Retina (tissue), 1 donor: ENCODE data around the gene NT5C2.

Experiments used
- DNase-seq: peaks from one replicate; pipeline ENCODE4 v3.0.0-alpha.2; 2016

The NT5C2 gene

GRCh38 chr10:103053659-103054581 is 139.2 kb downstream of the NT5C2 start:
- peak; percentile 47 for DNase-seq

GRCh38 chr10:103049237-103049636 is 143.8 kb downstream of the NT5C2 start:
- DNase-seq: no peak

- no peak for DNase-seq
Measured at GRCh38 chr10:103047381-103047780, 145.7 kb downstream of the NT5C2 start.

- DNase-seq: no peak
Measured at GRCh38 chr10:103045961-103046360, 147.1 kb downstream of the NT5C2 start.

- no peak for DNase-seq
Measured at GRCh38 chr10:103044942-103045489, 148.1 kb downstream of the NT5C2 start.

- no peak for DNase-seq
Measured at GRCh38 chr10:103042908-103043307, 150.2 kb downstream of the NT5C2 start.

- no peak for DNase-seq
Measured at GRCh38 chr10:103042129-103042528, 150.9 kb downstream of the NT5C2 start.

- DNase-seq: no peak
Measured at GRCh38 chr10:103041391-103041790, 151.7 kb downstream of the NT5C2 start.

- DNase-seq: no peak
Measured at GRCh38 chr10:103040418-103040817, 152.7 kb downstream of the NT5C2 start.

GRCh38 chr10:103038570-103038969 is 154.5 kb downstream of the NT5C2 start:
- no peak for DNase-seq
